Lower lobe of right lung (tissue), 2 donors: ENCODE data around the gene RMND5B. TPM values are rescaled to one million over a fixed set of nuclear protein-coding genes. Genes with fewer than 3 reads are reported as not detected.
A peak's percentile ranks its signal among the peaks of the same experiment; 100 is the strongest.

ENCODE experiments used
- ATAC-seq, 2 donors: fragments of 200-7000 bp; cut with Tn5 transposase; one replicate each; pipeline ENCODE4 v1.9.1; 2020 to 2022; ENCODE audit warnings: mild to moderate bottlenecking in 2 of 2, moderate library complexity in 2 of 2
- DNase-seq: peaks from one replicate; pipeline ENCODE4 v3.0.0-alpha.2; 2020
- H3K27ac ChIP-seq: fragments of 200-600 bp; one replicate; pipeline ENCODE4 v1.8.0; 2022
- H3K27me3 ChIP-seq: fragments of 200-600 bp; one replicate; pipeline ENCODE4 v1.8.0; 2022; ENCODE audit warnings: low read depth
- H3K36me3 ChIP-seq: fragments of 200-600 bp; one replicate; pipeline ENCODE4 v1.8.0; 2022; ENCODE audit warnings: mild to moderate bottlenecking
- H3K4me1 ChIP-seq: fragments of 200-600 bp; one replicate; pipeline ENCODE4 v1.8.0; 2022
- H3K4me3 ChIP-seq: fragments of 200-600 bp; one replicate; pipeline ENCODE4 v1.8.0; 2022; ENCODE audit warnings: mild to moderate bottlenecking
- H3K9me3 ChIP-seq: fragments of 200-600 bp; one replicate; pipeline ENCODE4 v1.8.0; 2022
- intact Hi-C: fragments of 100-400 bp; cut with DNase I; formaldehyde crosslinking; loops from one replicate; pipeline ENCODE4 v1.11.0; 2022
- total RNA-seq: library from RNA; stranded (reverse); fragmentation: NEBNext Ultra II Directional; extraction: Animal tissue kit (Norgen Biotek cat#: 25700); gene quantifications from one replicate; pipeline ENCODE4 v1.2.1, GENCODE V29; 2021
- TF ChIP-seq, protein P1 (sequence below): fragments of 200-600 bp; IDR thresholded peaks from one replicate; pipeline ENCODE4 v1.8.0; 2022; ENCODE audit warnings: antibody characterized with exemption, mild to moderate bottlenecking
- donor health status: DM: no; HTN: yes; CAD: no; lungs with severe emphysema.

The RMND5B gene
- total RNA-seq, 1 donor from 2014 or later, result 38.6 TPM

DNA sequence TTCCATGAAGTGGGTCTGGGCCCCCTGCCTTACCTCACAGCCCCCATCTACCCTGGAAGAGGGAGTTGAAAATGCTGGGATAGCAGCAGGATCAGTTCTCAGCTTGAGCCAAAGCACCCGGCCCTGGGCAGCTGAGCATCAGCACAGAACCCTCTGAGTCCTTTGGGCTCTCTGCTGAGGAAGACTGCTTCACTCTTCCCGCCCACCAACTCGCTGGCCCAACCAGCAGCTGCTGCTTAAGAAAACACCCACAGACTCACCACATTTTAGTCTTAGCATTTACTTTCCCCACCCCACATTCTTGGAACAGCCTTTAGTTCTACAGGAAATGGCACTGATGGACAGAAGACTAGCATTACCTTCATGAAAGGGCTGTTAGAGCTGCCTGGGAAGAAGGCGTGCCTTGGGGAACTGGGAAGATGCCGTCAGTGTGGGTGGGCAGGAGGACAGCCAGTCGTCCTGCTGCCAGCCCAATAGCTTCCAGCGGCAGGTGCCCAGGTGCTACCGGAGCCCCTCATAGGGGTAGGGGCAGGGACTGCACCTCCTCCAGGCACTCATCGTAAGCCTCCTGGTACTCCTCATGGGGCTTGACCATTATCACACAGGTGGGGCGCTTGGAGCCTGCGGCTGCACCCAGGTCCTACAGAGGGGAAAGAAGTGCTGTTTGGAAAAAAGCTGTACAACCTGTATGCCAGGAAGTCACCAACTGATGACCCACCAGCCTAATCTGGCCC lies 18.6 kb downstream of the RMND5B start:
- no peak overlapping the region for H3K4me3 ChIP-seq
- no peak overlapping the region for H3K27ac ChIP-seq
- DNase-seq (no peak), ATAC-seq (no peak)
- peaks cover 72% of the 10 kb centered on the region for H3K36me3 ChIP-seq
- no peaks in the 10 kb centered on the region for H3K27me3 ChIP-seq
- TF ChIP-seq, protein P1, sequence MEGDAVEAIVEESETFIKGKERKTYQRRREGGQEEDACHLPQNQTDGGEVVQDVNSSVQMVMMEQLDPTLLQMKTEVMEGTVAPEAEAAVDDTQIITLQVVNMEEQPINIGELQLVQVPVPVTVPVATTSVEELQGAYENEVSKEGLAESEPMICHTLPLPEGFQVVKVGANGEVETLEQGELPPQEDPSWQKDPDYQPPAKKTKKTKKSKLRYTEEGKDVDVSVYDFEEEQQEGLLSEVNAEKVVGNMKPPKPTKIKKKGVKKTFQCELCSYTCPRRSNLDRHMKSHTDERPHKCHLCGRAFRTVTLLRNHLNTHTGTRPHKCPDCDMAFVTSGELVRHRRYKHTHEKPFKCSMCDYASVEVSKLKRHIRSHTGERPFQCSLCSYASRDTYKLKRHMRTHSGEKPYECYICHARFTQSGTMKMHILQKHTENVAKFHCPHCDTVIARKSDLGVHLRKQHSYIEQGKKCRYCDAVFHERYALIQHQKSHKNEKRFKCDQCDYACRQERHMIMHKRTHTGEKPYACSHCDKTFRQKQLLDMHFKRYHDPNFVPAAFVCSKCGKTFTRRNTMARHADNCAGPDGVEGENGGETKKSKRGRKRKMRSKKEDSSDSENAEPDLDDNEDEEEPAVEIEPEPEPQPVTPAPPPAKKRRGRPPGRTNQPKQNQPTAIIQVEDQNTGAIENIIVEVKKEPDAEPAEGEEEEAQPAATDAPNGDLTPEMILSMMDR, result no peak
- intact Hi-C loops, result no loop called here
- peaks cover 26% of the 10 kb centered on the region for H3K4me1 ChIP-seq
- no peaks in the 10 kb centered on the region for H3K9me3 ChIP-seq

DNA sequence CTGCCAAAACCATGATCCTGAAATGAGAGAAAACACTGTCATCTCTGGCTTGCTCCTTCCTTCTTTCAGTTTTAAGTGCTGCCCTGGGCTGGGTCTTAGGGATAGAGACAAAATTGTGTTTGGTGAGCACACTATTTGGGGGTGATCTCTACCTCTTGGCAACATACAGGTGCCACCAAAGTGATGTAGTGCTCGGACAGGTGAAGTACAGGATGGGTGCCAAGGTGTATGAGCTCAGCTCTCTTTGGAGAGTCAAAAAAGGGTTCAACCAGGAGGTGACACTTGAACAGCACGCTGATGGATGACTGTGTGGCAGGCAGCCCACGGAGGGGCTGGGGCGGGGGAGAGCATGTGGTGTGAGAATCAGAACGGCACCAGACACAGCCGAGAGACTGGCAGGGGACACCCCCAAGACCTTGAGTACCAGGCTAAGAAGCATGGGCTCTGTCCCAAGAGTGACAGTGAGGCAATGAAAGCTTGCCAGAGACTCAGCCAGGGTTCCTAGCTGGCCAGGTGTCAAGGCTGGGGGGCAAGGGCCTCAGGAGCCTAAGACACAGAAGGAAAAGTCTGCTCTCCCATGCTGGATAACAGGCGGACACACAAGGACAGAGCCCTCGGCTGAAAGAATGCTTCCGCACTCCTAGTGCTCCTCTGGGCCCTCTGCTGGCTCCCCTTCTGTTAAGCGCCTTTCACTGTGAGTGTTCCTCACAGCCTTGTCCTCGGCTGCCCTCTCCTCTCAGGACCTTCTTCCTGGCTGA lies 20.3 kb downstream of the RMND5B start:
- Histone ChIP-seq H3K36me3 (peaks cover 55% of the 10 kb centered on the region), H3K27ac (no peak overlapping the region), H3K4me1 (peaks cover 26% of the 10 kb centered on the region), H3K4me3 (no peak overlapping the region), H3K27me3 (no peaks in the 10 kb centered on the region), H3K9me3 (no peaks in the 10 kb centered on the region)
- intact Hi-C loops, result no loop called here
- no peak for ATAC-seq
- DNase-seq, result no peak
- TF ChIP-seq, protein P1, result no peak

DNA sequence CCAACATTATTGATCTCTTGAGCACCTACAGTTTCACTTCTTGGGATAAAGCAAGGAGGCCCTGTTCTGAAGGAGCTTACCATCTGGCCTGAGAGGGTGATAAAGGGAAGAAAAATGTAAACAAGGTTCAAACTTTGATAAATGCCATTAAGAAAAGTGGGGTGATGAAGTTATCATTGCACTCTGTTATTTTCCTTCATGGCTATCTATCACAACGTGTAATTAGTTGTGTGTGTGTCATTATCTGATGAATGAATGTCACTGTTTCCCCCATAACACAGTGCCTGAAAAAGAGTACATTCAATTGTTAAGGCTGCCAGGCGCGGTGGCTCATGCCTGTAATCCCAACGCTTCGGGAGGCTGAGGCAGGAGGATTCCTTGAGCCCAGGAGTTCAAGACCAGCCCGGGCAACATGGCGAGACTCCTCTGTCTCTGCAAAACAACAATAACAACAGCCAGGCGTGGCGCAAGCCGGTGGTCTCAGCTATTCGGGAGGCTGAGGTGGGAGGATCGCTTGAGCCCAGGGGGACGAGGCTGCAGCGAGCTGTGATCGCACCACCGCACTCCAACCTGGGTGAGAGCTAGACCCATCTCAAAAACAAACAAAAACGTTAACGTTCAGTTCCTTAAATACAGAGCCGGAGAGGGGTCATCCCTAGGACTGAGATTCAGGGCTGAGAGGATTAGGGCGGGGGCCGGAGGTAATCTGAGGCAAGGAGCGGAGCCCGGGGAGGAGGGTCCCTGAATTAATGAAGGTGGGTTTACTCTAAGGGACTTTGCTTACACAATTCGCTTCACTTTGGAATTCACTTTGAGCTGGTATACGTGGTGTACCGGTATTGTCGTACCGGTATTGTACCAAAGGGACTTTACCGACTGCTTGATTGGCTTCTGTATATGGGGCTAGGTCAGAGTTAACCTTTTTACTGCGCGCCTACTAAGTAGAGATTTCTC lies 22.0 kb downstream of the RMND5B start:
- TF ChIP-seq, protein P1, result no peak
- ATAC-seq, result no peak
- peak overlapping the region; percentile 77 for H3K27ac ChIP-seq

DNA sequence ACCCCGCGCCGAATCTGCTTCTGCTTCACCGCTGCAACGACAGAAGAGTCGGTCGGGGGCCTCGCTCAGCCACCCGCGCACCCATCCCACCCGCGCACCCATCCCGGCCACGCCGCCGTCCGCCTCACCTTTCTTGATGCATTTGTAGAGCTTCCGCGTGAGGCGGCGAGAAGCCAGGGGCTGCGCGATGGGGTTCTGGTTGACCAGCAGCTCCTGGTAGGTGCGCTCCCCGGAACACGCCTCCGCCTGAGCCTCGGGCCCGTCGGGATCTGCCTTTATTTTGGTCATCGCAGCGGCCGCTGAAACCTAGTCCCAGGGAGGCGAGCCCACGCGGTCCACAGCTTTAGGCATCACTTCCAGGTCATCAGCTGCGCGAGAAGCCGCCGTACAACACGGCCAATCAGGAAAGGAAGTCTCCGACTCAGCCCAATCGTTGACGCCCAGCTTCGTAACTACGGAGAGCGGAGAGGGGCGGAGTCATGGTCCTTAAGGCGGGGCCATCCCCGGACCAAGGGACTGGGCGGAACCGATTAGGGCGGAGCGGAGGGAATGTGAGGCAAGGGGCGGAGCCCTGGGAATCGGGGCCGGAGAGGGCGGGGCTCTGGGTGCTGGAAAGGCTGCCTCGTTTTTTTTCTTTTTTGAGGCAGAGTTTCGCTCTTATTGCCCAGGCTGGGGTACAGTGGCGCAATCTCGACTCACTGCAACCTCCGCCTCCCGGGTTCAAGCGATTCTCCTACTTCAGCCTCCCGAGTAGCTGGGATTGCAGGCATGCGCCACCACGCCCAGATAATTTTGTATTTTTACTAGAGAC lies 22.9 kb downstream of the RMND5B start, which contains the start of gene NHP2:
TSS of gene NHP2 (minus strand) at position 356 of the 811 bp plus-strand sequence. CDS start at position 288, 68 bp downstream.
- Histone ChIP-seq H3K27me3 (no peaks in the 10 kb centered on the region), H3K27ac (peak within 1 kb of the TSS; percentile 77), H3K4me3 (peak within 1 kb of the TSS; percentile 83), H3K9me3 (no peaks in the 10 kb centered on the region), H3K36me3 (peaks cover 29% of the 10 kb centered on the region), H3K4me1 (peaks cover 26% of the 10 kb centered on the region)
- TF ChIP-seq, protein P1, result no peak
- ATAC-seq (peak; percentile 100), DNase-seq (peak; percentile 99)
- intact Hi-C loops, result no loop called here

More for the DNA sequence above, 22.0 kb downstream of the RMND5B start:
- no peak for DNase-seq
- Histone ChIP-seq H3K9me3 (no peaks in the 10 kb centered on the region), H3K27me3 (no peaks in the 10 kb centered on the region), H3K36me3 (peaks cover 38% of the 10 kb centered on the region), H3K4me1 (peaks cover 26% of the 10 kb centered on the region), H3K4me3 (peak overlapping the region; percentile 83)
- intact Hi-C loops, result no loop called here
